Stimulated activated CD4-positive, alpha-beta T cell treated with anti-CD3 and anti-CD28 coated beads, Interleukin-12 subunit alpha, Interleukin-12 subunit beta, amount 100 ng/mL, for 48 hours (primary cell): ENCODE data around the gene CPAMD8.

Experiments used
- DNase-seq, 3 donors: peaks; one replicate each; pipeline ENCODE4 v3.0.0-alpha.2; 2020; ENCODE audit warnings: low read depth in 2 of 3, low spot score in 1 of 3

The CPAMD8 gene

DNA sequence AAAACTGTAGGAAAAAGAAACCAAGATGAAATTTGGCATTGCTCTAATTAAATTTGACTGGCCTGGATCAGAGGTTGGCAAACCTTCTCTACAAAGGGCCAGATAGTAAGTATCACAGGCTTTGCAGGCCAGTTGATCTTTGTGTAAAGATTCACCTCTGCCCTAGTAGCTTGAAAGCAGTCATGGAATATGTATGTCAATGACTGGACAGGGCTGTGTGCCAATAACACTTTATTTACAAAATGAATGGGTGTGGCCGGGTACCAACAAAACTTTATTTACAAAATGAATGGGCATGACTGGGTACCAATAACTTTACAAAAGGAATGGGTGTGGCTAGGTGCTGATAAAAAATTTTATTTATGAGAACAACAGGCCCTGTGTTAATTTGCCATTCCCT lies 177.4 kb downstream of the CPAMD8 start:
- no peak for DNase-seq

DNA sequence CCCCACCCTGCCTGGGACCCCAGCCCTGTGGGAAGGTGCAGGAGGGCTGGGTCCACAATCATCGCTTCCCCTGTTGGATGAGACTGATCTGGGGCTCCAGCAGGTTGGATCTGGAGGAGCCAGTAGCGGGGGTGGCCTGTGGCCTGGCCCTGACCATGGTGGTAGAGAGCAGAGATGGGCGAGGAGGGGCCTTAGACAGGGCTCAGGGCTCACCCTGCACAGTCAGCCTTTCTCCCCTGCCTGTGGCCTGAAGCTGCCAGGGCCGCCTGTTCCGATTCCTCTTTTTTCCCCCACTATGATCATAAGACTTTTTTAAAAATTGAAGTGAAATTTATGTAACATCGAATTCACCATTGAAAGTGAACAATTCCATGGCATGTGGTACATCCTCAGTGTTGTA lies 179.2 kb downstream of the CPAMD8 start:
- DNase-seq = no peak

DNA sequence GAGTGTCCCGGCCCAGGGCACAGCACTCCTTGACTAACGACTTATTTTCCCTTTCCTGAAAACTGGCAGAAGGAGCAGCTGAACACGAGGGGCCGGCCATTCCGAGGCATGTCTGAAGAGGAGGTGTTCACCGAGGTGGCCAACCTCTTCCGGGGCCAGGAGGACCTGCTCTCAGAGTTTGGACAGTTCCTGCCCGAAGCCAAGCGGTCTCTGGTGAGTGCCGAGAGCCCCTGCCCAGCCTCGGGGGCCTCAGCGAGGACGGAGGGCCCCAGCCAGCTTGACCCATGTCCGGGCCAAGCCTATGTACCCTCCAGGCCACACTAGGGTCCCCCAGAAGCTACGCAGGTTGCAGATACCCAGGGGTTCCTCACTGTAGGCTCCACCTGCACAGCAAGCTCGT lies 179.7 kb downstream of the CPAMD8 start:
- no peak for DNase-seq
